ENCODE measurements around the gene ADAT3.

The ADAT3 gene

GRCh38 chr19:1906985-1907562 lies 1.9 kb downstream of the ADAT3 start:
- DNase-seq (ENCODE audit: insufficient read length, low spot score) (no peak), FAIRE-seq (no peak)
- no peak for TF ChIP-seq POLR2A (IDR thresholded peaks at IDR 0.05; ENCODE audit: low read depth, low read length)

- DNase-seq (ENCODE audit: insufficient read length, low spot score) (no peak), FAIRE-seq (no peak)
- TF ChIP-seq POLR2A (IDR thresholded peaks at IDR 0.05; ENCODE audit: low read depth, low read length): no peak
These were observed 2.6 kb downstream of the ADAT3 start for GRCh38 chr19:1907563-1908363.

- TF ChIP-seq POLR2A (IDR thresholded peaks at IDR 0.05; ENCODE audit: low read depth, low read length): no peak
- FAIRE-seq: no peak
- DNase-seq (ENCODE audit: insufficient read length, low spot score): no peak
These were observed 3.1 kb downstream of the ADAT3 start for GRCh38 chr19:1908364-1908678.

GRCh38 chr19:1909761-1910080 lies 4.5 kb downstream of the ADAT3 start:
- FAIRE-seq (no peak), DNase-seq (ENCODE audit: insufficient read length, low spot score) (no peak)
- no peak for TF ChIP-seq POLR2A (IDR thresholded peaks at IDR 0.05; ENCODE audit: low read depth, low read length)

DNA sequence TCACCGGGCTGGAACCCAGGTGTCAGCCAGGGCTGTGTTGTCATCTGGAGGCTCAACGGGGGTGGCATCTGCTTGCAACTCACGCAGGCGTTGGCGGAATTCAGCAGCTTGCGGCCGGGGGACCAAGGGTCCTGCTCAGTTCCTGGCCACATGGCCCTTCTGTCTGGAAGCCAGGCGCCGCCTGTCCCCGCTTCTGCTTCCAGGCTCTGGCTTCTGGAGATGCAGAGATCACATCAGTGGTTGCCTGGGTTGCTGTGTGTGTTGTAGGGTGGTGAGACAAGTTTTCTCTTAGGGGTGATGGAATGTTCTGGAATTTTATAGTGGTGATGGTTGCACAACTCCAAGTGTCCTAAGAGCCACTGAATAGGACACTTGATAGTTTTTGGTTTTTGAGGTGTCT lies 5.0 kb downstream of the ADAT3 start:
- FAIRE-seq (no peak), DNase-seq (ENCODE audit: insufficient read length, low spot score) (no peak)
- no peak for TF ChIP-seq POLR2A (IDR thresholded peaks at IDR 0.05; ENCODE audit: low read depth, low read length)

- FAIRE-seq (no peak), DNase-seq (ENCODE audit: insufficient read length, low spot score) (no peak)
- no peak for TF ChIP-seq POLR2A (IDR thresholded peaks at IDR 0.05; ENCODE audit: low read depth, low read length)
These were observed 5.9 kb downstream of the ADAT3 start for GRCh38 chr19:1911098-1911497.

- FAIRE-seq (no peak), DNase-seq (ENCODE audit: insufficient read length, low spot score) (no peak)
- TF ChIP-seq POLR2A (IDR thresholded peaks at IDR 0.05; ENCODE audit: low read depth, low read length): no peak
These were observed 6.8 kb downstream of the ADAT3 start for GRCh38 chr19:1911995-1912394.

GRCh38 chr19:1912760-1913505 lies 7.7 kb downstream of the ADAT3 start:
- DNase-seq (ENCODE audit: insufficient read length, low spot score) (no peak), FAIRE-seq (no peak)
- TF ChIP-seq POLR2A (IDR thresholded peaks at IDR 0.05; ENCODE audit: low read depth, low read length): no peak

DNA sequence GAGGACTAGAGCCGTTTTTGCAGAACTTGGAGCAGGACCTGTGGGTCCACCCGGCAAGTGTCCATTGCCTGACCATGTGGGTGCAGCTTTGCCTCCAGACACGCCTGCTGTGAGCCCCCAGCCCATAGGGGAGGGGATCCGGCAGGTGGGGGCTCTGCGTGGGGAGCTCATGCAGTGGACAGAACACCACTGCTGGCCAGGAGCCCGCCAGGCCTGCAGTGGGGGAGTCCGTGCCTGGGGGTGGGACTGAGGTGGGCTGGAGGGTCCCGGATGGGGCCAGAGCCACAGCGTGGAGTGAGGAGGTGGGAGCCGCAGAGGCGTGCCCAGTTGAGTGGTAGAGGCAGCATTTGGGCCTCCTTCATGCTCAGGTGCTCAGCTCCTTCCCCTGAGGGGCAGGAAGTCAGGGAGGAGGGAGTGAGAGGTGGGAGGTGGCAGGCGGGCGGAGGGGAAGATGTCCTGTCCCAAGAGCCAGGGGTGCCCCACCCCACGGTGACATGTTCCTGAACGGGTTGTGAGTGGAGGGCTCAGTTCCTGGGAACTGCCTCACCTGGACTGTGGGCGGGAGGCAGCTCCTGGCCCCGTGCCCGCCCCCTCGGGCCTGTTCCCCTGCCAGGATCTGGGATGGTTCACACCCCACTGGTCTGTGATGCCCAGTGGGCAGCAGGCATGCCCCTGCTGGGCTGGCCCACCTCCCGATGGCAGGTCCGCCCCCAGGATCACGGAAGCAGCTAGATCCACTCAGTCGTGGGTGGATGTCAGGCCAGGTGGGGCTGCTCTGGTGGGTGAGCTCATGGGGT lies 8.8 kb downstream of the ADAT3 start:
- FAIRE-seq: no peak
- no peak for TF ChIP-seq POLR2A (IDR thresholded peaks at IDR 0.05; ENCODE audit: low read depth, low read length)
- no peak for DNase-seq (ENCODE audit: insufficient read length, low spot score)

DNA sequence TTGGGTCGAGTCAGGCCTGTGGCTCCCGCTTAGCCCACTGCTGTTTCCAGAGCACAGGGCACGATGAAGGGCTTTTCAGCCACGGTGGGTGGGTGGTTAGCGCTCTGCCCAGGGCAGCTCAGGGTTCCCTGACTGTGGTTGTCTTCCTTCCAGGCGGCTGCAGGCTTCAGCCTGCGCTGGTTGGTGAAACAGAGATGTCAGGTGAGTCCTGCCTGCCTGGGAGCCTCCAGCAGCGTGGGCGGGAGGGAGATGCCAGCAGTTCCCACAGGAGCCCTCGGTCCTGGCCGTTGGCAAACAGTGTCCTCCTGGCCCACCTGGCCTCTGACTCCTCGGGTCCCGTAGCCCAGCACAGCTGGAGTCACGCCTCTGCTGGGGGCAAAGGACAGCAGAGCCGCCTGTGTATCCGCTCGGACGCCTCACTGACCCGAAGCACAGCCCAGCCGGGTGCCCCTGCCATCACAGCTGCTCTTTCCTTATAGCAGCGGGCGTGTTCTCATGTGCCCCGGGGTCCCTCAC lies 9.7 kb downstream of the ADAT3 start:
- TF ChIP-seq POLR2A (IDR thresholded peaks at IDR 0.05; ENCODE audit: low read depth, low read length): no peak
- DNase-seq (ENCODE audit: insufficient read length, low spot score): no peak
- FAIRE-seq: no peak

DNA sequence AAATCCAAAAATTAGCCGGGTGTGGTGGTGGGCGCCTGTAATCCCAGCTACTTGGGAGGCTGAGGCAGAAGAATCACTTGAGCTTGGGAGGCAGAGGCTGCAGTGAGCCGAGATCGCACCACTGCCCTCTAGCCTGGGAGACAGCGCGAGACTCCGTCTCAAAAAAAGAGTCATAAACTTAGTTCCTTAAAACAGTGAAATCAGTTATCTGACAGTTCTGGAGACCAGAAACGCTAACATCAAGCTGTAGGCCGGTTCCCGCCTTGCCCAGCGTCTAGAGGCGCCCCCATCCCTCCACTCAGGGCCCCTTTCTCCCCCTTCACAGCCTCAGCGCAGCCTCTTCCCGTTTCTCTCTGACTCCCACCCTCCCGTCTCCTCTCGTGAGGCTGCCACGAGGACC lies 11.9 kb downstream of the ADAT3 start:
- FAIRE-seq: no peak
- TF ChIP-seq POLR2A (IDR thresholded peaks at IDR 0.05; ENCODE audit: low read depth, low read length): no peak
- no peak for DNase-seq (ENCODE audit: insufficient read length, low spot score)

DNA sequence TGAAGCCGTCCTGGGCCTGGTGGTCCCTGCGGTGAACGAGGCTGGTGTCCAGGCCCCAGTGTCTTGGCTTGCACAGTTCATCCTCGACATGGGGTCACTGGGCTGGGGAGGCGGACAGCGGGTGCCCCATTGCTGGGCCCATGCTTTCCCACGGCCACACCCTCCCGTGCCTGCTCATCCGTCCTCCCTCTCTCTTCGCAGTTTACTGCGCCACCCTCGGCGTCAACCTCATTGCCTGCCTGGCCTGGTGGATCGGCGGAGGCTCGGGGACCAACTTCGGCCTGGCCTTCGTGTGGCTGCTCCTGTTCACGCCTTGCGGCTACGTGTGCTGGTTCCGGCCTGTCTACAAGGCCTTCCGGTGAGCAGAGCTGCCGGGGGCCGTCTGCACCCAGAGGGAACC lies 12.7 kb downstream of the ADAT3 start:
- DNase-seq (ENCODE audit: insufficient read length, low spot score) (no peak), FAIRE-seq (no peak)
- TF ChIP-seq POLR2A (IDR thresholded peaks at IDR 0.05; ENCODE audit: low read depth, low read length): no peak

DNA sequence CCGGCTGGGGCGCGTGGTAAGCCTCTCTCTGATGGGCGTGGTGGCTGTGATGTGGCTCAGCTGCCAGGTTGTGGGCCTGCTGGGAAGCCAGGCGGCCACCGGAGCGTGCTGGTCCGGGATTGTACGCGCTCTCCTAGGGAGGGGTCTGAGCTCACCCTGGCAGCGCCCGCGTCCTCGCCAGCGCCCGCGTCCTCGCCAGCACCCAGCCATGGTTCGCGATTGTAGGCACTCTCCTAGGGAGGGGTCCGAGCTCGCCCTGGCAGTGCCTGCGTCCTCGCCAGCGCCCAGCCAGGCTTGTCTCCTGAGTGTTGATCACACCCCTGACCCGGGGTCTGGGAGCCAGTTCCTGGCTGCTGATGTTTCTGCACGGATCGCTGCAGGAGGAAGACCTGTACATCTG lies 13.8 kb downstream of the ADAT3 start:
- DNase-seq (ENCODE audit: insufficient read length, low spot score) (no peak), FAIRE-seq (no peak)
- no peak for TF ChIP-seq POLR2A (IDR thresholded peaks at IDR 0.05; ENCODE audit: low read depth, low read length)

- FAIRE-seq (no peak), DNase-seq (ENCODE audit: insufficient read length, low spot score) (no peak)
- TF ChIP-seq POLR2A (IDR thresholded peaks at IDR 0.05; ENCODE audit: low read depth, low read length): no peak
These were observed 15.4 kb downstream of the ADAT3 start for GRCh38 chr19:1920644-1921043.
